Esophagus muscularis mucosa (tissue), 4 donors: Measurements from ENCODE around the gene SND1. TPM values are rescaled to one million over a fixed set of nuclear protein-coding genes. Genes with fewer than 3 reads are reported as not detected.

ENCODE experiments used
- DNase-seq: peaks from one replicate; pipeline ENCODE4 v3.0.0-alpha.2; 2017; ENCODE audit errors: extremely low spot score
- H3K27ac ChIP-seq, 4 donors: fragments of 200-600 bp; sonication (generic); replicated peaks in 1 of 4; 1 replicate in 3 of 4; 2 replicates in 1 of 4; pipeline ENCODE4 v1.5.1; 2016 to 2019; ENCODE audit warnings: mild to moderate bottlenecking in 1 of 4
- H3K27me3 ChIP-seq, 4 donors: fragments of 200-600 bp; sonication (generic); one replicate each; pipeline versions ENCODE4 v1.5.1 to v1.6.0; 2016 to 2019
- H3K36me3 ChIP-seq, 4 donors: fragments of 200-600 bp; sonication (generic); one replicate each; pipeline ENCODE4 v1.5.1; 2016 to 2019
- H3K4me1 ChIP-seq, 4 donors: fragments of 200-600 bp; sonication (generic); one replicate each; pipeline ENCODE4 v1.5.1; 2016 to 2019
- H3K4me3 ChIP-seq, 4 donors: fragments of 200-600 bp; sonication (generic); 1 replicate in 2 of 4; 2 replicates in 2 of 4; pipeline ENCODE4 v1.5.1; 2016 to 2019; ENCODE audit warnings: mild to moderate bottlenecking in 4 of 4, moderate library complexity in 1 of 4
- H3K9me3 ChIP-seq, 4 donors: fragments of 200-600 bp; sonication (generic); 1 replicate in 3 of 4; 2 replicates in 1 of 4; pipeline ENCODE4 v1.5.1; 2016 to 2019
- EP300 ChIP-seq: sonication (generic); formaldehyde crosslinking; IDR thresholded peaks from one replicate; pipeline ENCODE4 v1.6.1; 2017; ENCODE audit warnings: antibody characterized with exemption
- POLR2A ChIP-seq: fragments of 450-650 bp; IDR thresholded peaks from one replicate; pipeline ENCODE4 v1.6.1; 2017; ENCODE audit warnings: antibody characterized with exemption, moderate library complexity, mild to moderate bottlenecking, low read depth
- POLR2AphosphoS5 ChIP-seq, 2 donors: sonication (generic); formaldehyde crosslinking; IDR thresholded peaks; one replicate each; pipeline ENCODE4 v1.6.1; 2017; ENCODE audit warnings: antibody characterized with exemption in 2 of 2
- WGBS: methylation state at CpG from one replicate; pipeline ENCODE4 v1.1.5; 2018; 5-methylcytosine and 5-hydroxymethylcytosine counted together
- intact Hi-C: fragments of 100-400 bp; cut with DNase I; formaldehyde crosslinking; loops from one replicate; pipeline ENCODE4 v1.15.1; 2023
- total RNA-seq, 4 donors: library from RNA; depleted of rRNA; stranded (reverse); fragments of >200 nt; gene quantifications; one replicate each; pipeline versions ENCODE4 v1.1.0 to v1.2.1, GENCODE V29; 2016
- TF ChIP-seq, protein P1 (sequence below), 3 experiments: fragments of 200-600 bp in 2 of 3; fragments of 450-650 bp in 1 of 3; sonication (generic) in 2 of 3; IDR thresholded peaks; one replicate each; pipeline ENCODE4 v1.5.1; 2017 to 2019; ENCODE audit warnings: antibody characterized with exemption in 3 of 3, mild to moderate bottlenecking in 2 of 3, moderate library complexity in 1 of 3

The SND1 gene
- total RNA-seq, 4 donors from 2014 or later: 71.4 to 91.2 (median 81.3) TPM

DNA sequence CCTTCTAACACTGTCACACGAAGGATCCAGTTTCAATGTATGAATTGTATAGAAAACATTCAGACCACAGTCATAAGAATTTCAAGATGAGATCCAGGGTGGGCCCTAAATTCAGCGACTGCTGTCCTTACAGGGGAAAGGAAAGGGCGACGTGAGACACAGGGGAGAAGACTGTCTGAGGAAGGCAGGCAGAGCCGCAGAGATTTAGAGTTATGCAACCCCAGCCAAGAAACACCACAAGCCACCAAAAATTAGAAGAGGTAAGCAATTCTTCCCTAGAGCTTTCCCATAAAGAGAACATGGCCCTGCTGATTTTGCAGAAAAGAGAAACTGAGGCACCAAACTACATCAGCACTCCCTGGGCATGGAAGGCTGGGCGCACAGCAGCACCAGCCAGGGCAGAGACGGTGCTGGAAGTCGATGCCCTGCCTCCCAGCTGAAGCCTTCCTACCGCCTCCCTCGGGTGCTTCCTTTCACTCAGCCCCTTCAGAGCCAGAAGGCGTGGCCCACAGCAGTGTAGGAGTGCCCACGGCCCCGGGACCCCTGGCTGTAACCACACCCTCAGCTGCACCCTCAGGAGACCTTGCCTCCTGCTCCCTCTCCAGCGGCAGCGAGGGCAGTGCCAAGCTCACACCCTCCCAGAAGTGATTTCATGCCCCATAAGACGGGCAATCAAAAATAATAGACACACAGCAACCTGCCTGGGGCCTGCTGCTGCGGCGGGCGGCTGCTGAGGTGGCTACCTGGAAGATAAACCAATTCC lies 460.2 kb downstream of the SND1 start:
- no peak for TF ChIP-seq EP300
- TF ChIP-seq, protein P1, sequence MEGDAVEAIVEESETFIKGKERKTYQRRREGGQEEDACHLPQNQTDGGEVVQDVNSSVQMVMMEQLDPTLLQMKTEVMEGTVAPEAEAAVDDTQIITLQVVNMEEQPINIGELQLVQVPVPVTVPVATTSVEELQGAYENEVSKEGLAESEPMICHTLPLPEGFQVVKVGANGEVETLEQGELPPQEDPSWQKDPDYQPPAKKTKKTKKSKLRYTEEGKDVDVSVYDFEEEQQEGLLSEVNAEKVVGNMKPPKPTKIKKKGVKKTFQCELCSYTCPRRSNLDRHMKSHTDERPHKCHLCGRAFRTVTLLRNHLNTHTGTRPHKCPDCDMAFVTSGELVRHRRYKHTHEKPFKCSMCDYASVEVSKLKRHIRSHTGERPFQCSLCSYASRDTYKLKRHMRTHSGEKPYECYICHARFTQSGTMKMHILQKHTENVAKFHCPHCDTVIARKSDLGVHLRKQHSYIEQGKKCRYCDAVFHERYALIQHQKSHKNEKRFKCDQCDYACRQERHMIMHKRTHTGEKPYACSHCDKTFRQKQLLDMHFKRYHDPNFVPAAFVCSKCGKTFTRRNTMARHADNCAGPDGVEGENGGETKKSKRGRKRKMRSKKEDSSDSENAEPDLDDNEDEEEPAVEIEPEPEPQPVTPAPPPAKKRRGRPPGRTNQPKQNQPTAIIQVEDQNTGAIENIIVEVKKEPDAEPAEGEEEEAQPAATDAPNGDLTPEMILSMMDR (IDR thresholded peaks at IDR 0.05): no peak
- TF ChIP-seq POLR2A: no peak
- TF ChIP-seq POLR2AphosphoS5 (IDR thresholded peaks at IDR 0.05): no peak
- H3K36me3 ChIP-seq: no peaks in the 10 kb centered on the region
- peaks cover 0 to 57% (median 0%) of the 10 kb centered on the region in 4 donors for H3K27me3 ChIP-seq
- no peaks in the 10 kb centered on the region for H3K4me1 ChIP-seq
- no peaks in the 10 kb centered on the region for H3K9me3 ChIP-seq
- no peak overlapping the region for H3K4me3 ChIP-seq
- WGBS: 72% methylated on average over 19 of the region's 19 CpGs
- DNase-seq: no peak
- no peak overlapping the region for H3K27ac ChIP-seq
- intact Hi-C loops: no loop called here

DNA sequence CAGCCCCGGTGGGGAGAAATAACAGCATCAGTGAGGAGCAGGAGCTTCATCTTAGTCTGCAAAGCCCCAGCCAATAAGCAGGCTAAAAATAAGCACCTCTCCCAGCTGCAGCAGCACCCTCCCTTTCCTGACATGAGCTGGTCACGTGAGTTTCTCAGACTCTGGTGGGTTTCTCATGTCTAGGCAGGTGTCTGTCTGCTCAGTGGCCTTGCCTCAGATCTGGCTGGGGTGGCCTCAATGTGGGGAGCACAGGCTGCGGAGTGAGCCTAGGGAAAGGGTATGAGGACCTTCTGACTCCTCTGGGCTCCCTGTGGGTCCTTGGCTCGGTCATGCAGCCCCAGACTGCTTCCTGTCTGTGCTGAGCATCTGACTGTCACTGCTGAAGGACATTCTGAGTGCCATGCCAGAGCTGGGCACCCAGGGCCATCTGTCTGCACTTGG lies 460.8 kb downstream of the SND1 start:
- Histone ChIP-seq H3K9me3 (no peaks in the 10 kb centered on the region), H3K27ac (no peak overlapping the region), H3K27me3 (peaks cover 0 to 52% (median 0%) of the 10 kb centered on the region in 4 donors), H3K4me1 (no peaks in the 10 kb centered on the region), H3K36me3 (no peaks in the 10 kb centered on the region), H3K4me3 (no peak overlapping the region)
- TF ChIP-seq, protein P1 (IDR thresholded peaks at IDR 0.05): no peak
- TF ChIP-seq POLR2A: no peak
- WGBS: 75% methylated on average over 3 of the region's 4 CpGs
- intact Hi-C loops: no loop called here
- no peak for DNase-seq

DNA sequence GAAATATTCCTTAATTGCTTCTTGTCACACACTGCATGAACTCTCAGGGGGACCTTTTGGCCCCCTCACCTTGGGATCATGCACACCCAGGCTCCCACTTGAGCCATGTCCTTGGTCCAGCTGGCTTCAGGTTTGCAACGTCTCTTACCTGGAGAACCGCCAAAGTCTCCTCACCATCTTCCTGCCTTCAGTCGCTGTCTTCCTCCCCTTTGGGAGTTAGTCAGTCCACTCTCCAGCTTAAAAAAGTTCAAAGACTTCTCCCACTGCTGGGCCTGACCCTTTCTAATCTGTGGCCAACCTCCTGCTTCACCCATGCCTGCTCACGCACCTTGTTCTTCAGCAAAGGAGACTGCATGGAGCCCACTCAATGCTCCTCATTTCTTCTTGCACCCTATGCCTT lies 461.8 kb downstream of the SND1 start:
- Histone ChIP-seq H3K27me3 (peaks cover 0 to 45% (median 0%) of the 10 kb centered on the region in 4 donors), H3K36me3 (no peaks in the 10 kb centered on the region), H3K9me3 (no peaks in the 10 kb centered on the region), H3K4me3 (no peak overlapping the region), H3K27ac (no peak overlapping the region), H3K4me1 (no peaks in the 10 kb centered on the region)
- WGBS: 57% methylated on average over 4 of the region's 4 CpGs
- no peak for DNase-seq
- TF ChIP-seq POLR2AphosphoS5 (IDR thresholded peaks at IDR 0.05): no peak
- TF ChIP-seq, protein P1 (IDR thresholded peaks at IDR 0.05): no peak
- no peak for TF ChIP-seq POLR2A
- no peak for TF ChIP-seq EP300
- intact Hi-C loops: no loop called here

DNA sequence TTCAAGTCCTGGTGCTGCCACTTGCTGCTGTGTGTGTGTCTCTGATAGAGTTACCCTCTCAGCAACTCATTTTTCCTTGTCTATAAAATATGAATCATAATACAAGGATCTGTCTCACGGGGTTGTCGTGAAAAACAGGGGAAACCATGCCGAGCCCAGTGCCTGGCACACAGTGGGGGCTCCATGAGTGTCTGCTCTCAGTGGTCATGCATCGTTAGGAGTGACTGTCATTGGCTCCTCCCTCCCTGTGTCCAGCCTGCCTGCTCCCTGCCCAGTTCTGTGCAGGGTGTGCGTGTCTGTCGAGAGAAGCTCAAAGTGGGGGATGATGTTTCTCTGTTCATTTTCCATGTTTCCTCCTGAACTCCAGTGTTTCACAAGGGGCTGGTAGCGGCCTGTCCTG lies 462.8 kb downstream of the SND1 start:
- 86% methylated on average over 7 of the region's 7 CpGs for WGBS
- DNase-seq: no peak
- Histone ChIP-seq H3K4me1 (no peaks in the 10 kb centered on the region), H3K36me3 (no peaks in the 10 kb centered on the region), H3K27me3 (peaks cover 0 to 37% (median 0%) of the 10 kb centered on the region in 4 donors), H3K4me3 (no peak overlapping the region), H3K9me3 (no peaks in the 10 kb centered on the region), H3K27ac (no peak overlapping the region)
- TF ChIP-seq POLR2A (no peak), EP300 (no peak), POLR2AphosphoS5 (IDR thresholded peaks at IDR 0.05) (no peak)
- TF ChIP-seq, protein P1 (IDR thresholded peaks at IDR 0.05): no peak
- intact Hi-C loops: no loop called here
